GM21515 (cell line): Measurements from ENCODE around the gene ROR2.

ENCODE experiments used
- ATAC-seq: cut with Tn5 transposase; IDR thresholded peaks from one replicate; pipeline ENCODE4 v1.9.1; 2021; ENCODE audit not compliant: unreplicated experiment

Gene ROR2

DNA sequence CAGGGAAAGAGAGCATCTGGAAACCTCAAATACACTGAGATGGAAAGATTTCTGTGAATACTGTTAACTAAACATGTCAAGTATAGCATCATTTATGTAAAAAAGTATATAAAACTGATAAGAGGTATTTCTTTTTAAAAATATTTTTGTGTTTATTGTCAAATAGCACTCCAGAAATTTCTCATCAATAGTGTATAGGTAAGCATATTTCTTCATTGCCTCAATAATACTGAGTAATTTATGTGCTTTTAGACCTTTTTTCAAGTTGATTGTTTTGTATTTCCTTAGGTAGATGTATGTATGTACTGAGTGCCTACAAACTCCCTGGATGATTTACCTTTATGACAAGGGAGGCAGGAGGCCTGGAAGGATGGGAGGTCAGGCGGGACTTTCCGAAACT, 196.3 kb downstream of the ROR2 start:
- no peak for ATAC-seq

DNA sequence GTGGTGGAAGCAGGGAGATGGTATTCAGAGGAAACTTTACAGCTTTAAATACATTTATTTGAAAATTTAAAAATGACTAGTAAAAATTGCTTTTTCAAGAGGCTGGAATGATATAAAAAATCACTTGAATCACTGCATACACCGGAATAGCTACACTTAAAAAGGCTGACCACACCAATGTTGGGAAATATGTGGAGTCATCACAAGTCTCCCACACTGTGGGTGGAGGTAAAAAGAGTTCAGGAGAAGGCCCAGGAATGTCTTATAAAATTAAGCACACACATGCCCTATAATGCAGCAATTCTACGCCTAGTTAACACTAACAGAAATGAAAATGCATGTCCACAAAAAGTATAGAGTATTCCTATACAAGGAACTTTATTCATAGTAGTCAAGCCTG, 198.1 kb downstream of the ROR2 start:
- no peak for ATAC-seq

DNA sequence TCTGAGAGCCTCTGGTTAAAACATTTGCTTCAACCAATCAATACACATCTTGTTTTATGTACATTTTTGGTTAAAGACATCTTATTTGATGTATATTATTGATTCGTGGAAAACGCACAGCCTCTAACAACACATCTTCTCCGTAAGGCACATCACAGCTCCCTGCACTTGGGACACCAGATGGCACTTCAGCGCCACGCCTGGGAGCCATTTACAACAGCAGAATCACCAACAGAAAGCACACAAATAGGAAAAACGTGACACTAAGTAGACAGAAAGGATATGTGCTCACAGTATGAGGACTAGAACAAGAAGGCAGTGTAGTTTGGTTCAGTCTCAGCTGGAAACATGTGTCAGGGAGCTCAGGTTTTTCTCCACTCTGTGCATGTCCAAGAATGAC, 199.7 kb downstream of the ROR2 start:
- no peak for ATAC-seq

DNA sequence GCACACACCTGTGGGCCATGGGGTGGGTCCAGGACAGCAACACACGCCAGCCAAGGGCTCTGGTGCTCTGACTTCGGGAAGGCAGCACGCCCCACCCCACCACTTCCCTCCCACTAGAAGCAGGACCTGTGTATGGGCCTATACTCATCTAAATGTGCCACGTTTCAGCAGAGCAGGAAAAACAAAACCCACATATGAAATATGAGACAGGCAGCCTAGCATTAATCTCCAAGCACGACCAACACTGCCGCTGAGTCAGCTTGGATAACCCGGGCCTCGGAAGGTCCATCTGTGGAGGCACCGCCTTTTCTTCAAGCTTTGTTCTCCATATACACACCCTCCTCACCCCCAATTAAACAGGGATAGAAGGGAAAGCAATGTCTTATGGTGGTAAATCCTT, 203.1 kb downstream of the ROR2 start:
- no peak for ATAC-seq

DNA sequence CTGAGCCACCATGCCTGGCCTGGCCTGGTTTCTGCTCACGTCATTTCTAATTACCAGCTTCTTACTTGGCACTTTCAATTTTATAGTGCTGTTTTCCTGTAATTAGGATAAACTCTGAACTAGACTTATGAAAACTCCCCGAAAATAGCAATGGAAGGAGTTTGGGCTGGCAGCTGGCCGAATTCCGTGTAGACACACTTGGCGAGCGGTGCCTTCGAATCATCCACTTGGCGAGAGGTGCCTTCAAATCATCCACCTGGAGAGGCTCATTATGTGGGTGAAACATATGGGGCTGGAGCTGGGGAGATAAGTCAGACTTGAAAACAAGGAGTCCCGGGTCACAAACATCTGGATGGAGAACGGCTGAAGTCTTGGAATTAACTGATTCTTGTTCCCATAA, 203.7 kb downstream of the ROR2 start:
- no peak for ATAC-seq

DNA sequence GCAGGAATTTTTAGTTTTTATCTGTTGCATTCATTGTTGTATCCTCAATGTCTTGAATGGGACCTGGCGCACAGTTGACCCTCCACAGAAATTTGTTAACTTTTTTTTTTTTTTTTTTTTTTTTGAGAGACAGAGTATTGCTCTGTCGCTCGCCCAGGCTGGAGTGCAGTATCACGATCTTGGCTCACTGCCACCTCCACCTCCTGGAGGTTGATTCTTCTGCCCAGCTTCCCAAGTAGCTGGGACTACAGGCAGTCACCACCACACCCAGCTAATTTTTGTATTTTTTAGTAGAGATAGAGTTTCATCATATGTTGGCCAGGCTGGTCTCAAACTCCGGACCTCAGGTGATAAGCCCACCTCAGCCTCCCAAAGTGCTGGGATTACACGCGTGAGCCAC, 205.9 kb downstream of the ROR2 start:
- no peak for ATAC-seq

DNA sequence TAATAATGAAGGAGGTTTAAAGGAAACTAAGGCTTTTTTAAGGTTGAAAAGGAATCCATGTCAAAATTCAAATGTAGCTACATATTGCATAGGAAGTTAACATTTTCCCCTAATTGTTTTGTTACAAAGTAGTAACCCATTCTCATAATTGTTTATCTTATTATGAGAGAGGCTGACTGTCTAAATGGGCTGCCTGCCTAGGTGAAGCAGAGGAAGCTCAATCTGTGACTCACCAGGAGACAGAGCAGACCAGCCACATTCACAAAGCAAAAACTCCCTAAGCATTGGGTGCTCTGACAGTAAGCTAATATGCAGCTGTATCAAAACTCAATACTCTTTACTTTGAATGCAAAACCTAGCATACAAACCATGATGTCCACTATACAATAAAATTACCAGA, 208.5 kb downstream of the ROR2 start:
- no peak for ATAC-seq

DNA sequence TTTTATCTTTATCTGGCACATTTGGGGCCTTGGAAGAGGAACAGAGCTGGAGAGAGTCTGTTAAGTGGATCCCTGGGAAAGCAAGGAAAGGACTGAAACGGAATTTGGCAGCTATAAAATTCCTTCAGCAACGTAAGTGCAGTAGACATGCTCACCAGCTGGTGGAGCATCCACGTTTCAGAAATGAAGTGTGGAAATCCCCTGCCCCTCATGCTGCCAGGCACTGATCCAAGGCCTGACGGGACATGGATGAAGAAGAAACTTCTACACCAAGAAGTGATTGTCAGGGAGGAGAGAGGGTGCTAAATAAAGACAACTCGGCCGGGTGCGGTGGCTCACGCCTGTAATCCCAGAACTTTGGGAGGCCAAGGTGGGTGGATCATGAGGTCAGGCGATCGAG, 209.3 kb downstream of the ROR2 start:
- no peak for ATAC-seq

DNA sequence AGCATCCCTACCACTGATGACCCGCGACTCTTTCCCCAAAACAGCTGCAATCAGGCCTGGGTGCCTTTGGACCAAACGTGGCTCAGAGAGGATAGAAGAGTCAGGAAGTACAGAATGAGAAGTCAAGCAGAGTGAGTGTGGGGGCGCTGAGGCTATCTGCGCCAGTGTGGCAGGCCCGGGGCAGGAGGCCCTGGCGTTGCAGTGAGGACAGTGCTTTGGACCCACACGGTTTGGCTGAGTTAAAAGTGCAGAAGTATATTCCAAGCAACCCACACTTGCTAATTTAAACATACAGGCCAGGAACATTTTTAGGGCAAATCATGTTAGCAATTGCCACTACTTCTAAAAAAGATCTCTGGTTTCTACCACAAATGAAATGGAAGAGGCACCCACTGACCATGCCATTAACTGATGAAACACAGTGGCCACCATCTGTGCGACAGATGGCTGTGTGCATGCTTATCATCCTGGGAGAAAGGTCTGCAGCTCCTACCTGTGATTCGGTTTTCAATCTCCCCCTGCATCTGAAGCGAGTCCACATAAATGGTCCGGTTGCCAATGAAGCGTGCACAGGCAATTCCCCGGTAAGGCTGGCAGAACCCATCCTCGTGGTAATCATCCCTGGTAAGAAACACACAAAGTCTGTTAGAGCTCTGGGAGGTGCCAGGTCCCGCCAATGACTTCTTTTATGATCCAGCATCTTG, 213.0 kb downstream of the ROR2 start:
- ATAC-seq = no peak

DNA sequence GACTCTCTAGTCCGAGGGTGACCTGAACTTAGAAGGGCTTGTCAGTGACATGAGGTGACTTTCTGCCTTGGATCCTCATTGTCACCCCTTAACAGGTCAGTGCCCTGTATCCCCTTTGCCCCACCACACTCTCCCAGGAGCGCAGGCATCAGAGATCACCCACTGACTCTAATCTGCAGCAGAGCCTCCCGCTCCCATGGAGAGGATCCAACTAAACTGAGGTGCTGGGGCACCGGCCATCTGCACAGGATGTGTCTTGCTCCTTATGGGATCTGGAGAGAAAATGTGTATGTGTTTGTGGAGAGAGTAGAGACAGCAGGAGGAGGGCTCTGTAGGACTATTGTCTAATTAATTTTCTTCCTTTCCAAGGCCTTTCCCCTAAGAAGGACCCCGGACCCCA, 213.7 kb downstream of the ROR2 start:
- no peak for ATAC-seq

DNA sequence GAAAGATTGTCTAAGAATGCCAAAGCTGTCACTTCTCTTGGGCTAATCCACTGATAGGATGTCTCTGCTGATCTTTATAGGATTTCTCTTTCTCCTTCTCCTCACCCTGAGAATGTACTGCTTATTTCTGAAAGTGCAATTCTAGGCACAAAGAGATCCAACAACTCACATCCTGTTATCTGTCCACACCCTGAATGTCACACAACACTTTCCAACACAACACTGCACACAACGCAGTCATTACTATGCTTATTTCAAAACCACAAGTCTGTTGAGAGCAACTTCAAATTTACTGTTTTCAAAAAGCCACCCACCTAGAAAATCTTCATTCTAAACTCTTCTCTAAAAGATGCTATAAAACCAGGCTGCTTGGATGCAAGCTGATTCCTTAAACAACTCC, 215.0 kb downstream of the ROR2 start:
- ATAC-seq = no peak

DNA sequence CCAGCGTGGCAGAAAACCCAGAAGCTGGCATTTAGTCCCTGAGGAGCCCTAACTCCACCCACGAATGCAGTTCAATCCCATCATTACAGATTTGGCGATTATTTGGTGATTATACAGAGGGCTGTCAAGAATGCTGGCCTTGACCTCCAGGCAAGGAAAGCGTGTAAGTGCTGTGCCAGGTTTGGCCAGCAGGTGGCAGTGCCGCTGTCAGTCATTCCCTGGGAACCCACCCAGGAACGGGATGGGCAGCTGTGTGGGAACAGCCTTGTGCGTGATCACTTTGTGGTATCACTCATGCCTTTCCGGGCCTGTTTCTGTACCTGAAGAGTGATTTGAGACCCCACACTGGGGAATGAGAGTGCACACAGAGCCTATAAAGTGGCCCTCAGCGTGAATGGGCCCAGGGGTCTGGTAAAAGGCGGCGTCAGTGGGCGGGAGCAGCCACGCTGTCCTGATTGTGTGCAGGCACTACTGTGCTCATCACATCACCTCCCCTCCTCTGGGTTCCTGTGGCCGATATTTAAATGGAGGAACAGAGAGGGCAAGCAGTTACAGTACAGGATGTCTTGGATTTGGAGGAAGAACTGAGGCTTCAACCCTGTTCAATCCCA, 215.6 kb downstream of the ROR2 start:
- peak; percentile 56 for ATAC-seq

DNA sequence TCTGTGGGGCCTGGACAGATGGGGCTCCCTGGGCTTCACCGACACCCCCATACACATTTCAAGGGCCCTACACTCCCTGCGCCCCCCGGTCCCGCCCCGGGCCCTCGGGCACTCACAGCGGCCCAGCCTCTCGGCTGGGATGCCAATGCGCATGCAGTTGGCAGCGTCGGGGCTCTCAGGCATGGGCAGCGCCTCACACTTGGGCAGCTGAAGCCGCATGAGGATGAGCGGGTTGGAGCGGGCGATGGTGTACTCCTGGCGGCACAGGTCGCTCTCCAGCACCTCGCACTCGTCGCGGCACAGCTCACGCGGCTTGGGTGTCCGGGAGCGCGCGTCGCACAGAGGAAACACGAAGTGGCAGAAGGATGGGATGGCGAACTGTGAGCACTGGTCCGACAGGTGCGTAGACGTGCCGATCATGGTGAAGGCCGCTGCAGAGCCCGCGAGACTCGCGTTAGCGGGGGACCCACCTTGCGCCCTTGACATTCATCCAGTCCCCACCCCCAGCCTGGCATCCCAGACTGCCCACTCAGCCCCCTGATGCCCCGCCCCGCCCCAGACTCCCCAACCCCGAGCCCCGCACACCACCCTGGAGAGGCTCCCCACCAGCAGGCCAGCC, 216.9 kb downstream of the ROR2 start:
- no peak for ATAC-seq

DNA sequence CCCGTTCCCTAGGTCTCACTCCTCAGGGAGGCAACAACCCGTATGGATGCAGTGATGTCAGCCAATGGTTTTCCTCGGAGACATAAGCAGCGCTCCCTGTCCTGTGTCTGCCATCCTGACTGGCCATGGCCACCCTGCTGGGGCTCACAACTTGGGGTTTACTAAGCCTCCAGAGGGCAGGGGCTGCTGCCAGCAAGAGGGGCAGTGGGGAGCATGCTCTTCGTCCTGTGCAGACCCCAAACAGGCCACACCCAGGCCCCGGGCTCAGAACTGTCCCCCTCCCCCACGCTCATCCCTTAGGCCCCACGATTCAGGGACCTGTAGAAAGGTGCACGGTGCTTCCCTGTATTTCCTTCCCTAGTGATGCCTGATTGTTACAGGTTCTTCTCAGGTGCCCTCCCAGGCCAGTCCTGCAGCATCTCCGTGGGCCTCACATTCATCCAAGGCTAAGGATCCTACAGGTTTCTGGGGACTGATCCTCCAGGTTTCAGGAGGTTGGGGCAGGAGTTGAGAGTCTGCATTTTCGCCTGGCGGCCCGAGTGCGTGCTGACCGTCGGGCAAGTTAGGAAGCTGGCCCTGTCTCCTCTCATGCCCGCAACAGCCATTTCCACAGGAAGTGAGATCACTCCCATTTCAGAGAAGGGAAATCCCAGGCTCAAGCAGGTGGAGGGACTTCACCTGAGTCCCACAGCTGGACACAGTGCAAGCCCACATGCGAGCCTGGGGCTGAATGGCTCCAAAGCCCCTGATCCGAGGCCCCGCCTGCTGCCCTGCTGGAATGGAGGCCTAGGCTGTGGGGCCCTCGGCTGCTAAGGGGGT, 217.6 kb downstream of the ROR2 start:
- ATAC-seq = no peak

DNA sequence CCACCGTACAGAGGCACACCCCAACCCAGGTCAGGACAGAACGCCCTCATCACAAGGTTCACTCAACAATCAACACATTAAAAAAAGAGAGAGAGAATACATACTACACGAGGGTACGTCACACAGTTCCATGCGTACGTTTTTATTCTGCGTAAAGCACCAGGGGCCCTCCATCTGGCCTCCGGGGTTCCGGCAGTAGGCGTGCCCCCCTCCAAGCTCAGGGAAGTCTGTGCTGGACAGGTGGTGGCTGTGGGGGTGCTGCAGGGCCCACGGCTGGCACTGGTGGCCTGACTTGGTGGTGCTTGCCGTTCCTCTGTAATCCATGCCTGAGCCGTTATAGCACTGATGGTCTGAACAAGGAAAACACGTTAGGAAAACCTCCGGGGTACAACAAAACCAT, 219.2 kb downstream of the ROR2 start:
- no peak for ATAC-seq

DNA sequence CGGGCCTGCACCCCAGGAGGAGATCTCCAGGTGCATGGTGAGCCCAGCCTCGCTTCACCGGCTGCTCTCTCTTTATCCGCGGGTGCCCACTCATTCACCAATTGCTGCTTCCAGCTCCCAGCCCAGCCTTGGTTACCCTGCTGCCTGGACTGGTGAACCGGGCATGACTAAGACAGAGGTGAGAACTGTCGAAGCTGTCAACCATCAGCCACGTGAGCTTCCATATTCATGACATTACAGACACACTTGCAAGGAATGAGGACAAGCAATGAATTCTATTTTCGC, 220.5 kb downstream of the ROR2 start:
- no peak for ATAC-seq

DNA sequence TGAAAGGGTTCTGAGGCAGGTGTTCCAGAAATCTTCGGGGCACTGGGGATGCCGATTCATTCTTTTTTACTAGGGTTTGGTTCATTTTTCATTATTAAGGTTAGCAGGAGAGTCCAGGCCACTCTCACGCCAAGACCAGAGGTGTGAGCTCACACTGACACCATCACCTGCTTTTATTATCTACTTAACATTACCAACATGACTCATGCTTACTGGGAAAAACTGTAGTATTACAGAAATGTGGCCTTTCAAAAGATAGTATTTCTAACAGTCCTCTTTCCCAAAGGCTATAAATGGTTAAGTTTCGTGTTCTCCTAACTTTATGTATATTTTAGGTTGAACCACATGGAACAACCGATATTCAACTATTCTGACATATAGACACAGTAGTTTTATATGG, 222.1 kb downstream of the ROR2 start:
- no peak for ATAC-seq

DNA sequence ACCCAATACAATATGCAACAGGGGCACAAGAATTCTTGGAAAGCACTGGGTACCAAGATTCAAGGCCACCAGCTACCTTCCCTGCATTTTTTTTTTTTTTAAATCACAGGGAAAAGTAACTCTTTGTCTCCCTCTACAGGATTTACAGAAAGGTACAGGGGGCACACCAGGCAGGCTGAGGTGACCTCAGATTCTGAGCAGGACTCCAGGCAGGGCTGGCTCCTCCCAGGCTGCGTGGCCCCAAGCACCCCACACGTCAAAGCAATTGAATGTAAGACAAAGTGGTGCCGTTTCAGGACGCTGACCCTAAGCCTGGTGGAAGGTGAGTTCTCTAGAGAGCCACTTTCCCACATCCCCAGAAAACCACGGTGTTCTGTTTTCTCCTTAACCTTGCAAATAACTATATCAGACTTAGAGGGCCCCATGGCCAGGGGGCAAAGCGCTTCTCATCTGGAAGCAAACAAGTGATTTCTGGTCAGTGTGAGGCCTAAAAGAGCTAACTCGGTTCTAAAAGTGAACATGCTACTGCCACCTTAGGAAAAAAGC, 222.6 kb downstream of the ROR2 start:
- peak; percentile 56 for ATAC-seq

DNA sequence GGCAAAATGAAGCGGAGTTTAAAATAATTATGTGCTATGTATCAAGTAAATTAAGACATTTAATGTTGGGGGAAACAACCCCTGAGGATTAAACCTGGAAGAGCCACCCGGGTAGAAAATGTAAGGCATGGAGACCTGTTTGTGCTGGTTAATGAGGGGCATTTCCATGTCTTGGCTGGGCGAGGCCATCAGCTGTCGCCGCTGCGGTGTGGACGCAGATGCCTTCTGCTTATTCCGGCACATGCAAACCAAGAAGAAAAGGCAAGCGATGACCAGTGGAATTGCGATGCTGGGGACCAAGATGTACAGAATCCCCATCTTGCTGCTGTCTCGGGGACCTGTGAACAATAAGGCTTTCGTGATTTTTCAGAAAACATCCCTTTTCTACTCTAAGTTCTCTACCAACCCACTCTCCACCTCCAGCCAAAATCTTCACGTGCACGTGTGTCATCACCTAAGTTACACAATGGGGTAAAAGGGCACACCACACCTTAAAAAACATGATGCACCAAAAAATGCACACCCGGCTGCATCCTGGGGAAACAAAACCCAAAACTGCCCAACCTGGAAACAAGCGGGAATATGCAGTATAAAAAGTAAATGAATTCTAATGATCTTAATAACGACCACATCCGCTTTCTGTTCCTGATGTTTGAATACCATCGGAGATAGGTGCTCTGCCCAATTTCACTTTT, 223.5 kb downstream of the ROR2 start:
- no peak for ATAC-seq

DNA sequence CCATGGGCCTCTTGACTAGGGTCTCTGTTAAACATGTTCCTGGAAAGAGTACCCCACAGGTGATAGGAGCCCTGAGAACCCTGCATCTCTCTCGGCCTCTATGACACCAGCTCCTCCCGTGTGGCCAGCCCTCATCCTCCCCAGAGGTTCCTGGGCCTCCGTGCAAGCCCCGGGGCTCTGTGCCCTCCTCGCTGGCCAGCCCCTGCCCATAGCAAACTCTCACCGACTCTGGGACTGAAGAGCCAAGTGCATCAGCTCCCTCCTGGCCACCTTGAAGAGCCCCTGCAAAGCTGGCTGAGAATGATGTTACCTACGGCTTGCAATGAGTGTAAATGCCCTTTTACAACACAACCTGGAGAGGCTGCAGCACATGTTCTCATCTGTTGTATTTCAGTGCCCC, 224.4 kb downstream of the ROR2 start:
- no peak for ATAC-seq
